ENCODE results near the gene PRUNE2.
A peak's percentile ranks its signal among the peaks of the same experiment; 100 is the strongest.
"Not testable (repeated sequence)": the region's sequence is repeated elsewhere in the genome, so short reads cannot be mapped to it uniquely, and the experiment has no call there.

Gene PRUNE2

DNA sequence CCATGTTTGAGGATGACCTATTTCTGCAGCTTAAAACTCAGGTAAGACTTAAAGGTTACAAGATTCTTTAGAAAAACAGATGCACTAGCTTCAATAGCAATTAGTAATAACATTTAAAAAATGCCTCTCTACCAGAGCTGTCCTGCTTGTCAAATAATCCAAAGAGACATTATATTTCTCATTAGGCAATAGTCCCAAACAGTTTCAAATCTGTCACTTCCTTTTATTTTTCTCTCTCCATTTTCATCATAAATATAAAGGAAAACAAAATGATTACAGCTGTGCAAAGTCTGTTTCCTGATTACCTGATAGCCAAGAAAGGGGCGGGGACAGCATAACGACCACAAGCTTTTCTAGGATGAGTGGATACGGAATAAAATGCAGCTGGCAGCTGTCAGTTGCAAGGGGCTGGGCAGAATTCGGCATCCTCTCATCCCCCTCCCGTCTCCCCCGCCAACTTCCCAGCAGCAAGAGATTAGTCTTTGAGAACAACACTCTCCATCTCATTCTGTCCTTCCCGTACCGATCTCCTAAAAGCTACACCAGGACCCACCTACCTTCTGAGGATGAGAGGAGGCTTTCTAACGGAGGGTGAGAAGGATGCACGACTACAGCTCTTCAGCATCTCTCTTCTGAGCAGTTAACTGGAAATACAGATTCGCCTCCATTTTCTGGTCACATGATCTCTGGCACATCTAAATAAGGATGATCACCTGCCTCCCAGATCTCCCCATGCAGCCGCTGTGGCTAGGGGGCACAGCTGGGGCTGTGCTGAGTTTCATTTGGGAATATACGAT, 214.2 kb downstream of the PRUNE2 start:
- no peak for DNase-seq

DNA sequence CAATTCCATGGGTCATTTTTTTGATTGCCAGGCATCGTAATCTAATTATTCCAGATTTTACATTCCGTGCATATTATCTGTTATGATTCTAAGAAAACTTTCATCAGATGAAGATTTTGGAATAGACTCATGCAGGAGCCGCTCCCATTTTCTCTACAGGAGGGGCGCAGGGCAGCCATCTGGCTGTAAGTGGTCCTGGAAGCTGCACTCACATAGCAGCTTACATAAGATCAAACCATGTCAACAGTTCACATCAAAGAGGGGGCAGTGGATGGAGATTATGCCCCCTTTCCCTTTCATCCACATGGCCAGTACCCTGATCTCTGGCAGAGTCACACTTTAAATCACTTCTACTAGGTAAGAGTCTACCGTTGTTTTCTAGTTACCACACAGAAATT, 214.9 kb downstream of the PRUNE2 start:
- DNase-seq = no peak

GRCh38 chr9:76690246-76690972, 215.5 kb downstream of the PRUNE2 start:
- no peak for DNase-seq

GRCh38 chr9:76688471-76689238, 217.3 kb downstream of the PRUNE2 start:
- peak; percentile 29 for DNase-seq

DNA sequence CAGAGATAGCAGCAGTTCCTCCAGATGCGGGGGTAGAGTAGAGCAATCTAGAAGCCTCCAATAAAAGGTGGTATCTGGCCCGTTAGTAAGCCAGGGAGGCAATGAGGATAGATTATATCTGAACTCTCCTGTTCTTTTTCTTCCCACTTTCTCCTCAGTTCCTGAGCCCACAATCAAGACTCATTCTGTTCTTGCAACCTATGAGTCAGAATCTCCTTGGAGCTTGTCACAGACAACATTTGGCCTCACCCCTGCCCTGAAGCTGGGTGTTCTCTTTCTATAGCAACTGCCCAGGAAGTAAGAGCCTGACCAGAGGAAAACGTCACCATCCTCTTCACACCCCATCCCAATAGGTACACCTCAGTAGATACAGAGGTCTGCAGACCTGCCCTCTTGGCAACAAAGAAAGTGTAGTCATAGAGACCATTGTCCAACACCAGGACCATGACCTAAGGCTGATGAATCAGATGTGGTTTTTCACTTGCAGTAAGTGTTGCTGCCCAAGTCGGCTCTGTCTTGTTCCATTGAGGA, 218.0 kb downstream of the PRUNE2 start:
- DNase-seq = no peak

DNA sequence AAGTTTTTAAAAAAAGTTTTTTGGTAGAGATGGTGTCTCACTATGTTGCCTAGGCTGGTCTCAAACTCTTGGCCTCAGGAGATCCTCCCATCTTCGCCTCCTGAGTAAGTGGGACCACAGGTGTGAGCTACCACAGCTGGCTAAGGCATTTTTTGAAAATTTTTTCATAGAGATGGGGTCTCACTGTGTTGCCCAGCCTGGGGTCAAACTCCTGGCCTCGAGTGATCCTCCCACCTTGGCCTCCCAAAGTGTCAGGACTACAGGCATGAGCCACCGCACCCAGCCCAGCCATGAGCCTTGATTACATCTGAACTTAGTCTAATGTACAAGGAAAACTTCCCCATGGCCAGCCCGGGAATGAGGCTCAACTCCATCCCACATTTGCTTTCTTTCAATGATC, 219.2 kb downstream of the PRUNE2 start:
- DNase-seq = no peak

GRCh38 chr9:76684213-76684612, 221.7 kb downstream of the PRUNE2 start:
- no peak for DNase-seq

- no peak for DNase-seq
Measured at GRCh38 chr9:76681556-76681955, 224.4 kb downstream of the PRUNE2 start.

DNA sequence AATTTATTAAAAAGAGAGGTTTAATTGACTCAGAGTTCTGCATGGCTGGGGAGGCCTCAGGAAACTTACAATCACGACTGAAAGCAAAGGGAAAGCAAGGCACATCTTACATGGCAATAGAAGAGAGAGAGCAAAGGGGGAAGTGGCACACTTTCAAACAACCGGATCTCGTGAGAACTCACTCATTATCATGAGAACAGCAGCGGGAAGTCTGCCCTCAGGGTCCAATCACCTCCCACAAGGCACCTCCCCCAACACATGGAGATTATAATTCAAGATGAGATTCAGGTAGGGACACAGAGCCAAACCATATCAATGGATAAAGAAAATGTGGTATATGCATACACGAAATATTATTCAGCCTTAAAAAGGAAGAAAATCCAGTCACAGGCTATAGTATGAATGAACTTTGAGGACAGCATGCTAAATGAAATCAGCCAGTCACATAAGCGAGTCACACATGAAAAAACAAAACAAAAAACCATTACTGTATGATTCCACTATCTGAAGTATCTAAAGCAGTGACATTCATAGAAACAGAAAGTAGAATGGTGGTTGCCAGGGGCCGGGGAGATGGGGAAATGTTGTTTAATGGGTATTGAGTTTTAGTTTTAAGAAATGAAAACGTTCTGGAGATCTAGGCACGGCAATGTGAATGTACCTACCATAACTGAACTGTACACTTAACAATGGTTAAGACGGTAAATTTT, 225.0 kb downstream of the PRUNE2 start:
- no peak for DNase-seq

DNA sequence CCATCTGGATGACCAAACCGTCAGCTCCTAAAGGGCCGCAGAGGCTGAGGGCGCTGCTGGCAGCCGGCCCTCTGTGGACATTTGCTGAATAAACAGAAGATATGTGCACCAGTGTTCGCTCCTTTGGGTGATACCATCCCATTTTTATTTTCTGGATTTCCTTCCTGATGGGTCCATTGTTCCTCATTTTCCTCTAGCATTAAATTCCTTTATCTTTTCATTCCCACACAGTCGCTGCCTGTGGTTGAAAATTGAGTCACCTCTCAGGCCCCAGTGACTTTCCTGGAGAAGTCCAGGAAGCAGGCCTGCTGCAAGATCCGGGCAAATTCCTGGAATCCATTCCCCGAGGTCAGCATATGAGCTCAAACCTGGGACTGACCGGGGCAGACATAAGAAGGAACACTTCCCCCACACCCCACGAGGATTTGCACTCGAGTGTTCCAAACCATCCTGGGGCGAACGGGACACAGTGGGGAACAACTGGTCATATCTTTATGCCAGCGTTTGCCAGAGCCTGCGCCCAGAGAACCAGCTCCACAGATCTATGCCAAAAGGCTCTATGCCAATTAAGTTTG, 228.3 kb downstream of the PRUNE2 start:
- DNase-seq = no peak

DNA sequence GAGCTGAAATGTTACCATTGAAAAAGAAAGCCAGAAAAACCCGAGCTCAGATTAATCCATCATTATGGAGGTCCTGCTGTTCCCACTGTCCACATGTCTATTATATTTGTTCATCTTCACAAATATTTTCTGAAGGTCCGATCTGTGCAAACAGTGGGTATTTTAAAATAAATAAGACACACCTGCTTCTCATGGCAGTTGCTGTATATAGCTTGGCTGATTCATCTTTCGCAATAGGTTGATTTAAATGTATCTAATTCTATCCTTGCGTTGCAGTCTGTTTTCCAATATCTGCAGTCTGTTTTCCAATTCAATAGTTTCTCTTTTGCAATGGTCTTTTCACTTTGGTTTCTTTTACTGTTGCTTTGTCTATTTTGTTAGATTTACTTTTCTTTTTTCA, 229.1 kb downstream of the PRUNE2 start:
- DNase-seq = no peak

DNA sequence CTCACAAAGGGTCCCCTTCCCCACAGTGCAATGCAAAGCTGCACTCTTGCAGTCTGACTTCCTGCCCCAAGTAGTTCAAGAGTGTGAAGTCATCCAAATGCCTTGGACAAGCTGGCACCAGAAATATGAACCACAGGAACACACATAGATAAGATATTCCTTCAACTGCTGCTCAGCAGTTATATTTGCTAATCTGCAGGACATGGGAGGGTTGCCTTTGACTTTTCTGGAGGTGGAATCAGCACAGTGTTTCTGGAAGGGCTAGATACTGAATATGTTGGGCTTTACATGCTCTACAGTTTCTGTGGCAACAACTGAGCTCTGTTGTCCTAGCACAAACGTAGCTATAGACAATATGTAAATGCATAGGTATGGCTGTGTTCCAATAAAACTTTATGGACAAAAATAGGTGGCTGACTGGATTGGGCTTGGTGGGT, 238.4 kb downstream of the PRUNE2 start:
- DNase-seq = no peak

DNA sequence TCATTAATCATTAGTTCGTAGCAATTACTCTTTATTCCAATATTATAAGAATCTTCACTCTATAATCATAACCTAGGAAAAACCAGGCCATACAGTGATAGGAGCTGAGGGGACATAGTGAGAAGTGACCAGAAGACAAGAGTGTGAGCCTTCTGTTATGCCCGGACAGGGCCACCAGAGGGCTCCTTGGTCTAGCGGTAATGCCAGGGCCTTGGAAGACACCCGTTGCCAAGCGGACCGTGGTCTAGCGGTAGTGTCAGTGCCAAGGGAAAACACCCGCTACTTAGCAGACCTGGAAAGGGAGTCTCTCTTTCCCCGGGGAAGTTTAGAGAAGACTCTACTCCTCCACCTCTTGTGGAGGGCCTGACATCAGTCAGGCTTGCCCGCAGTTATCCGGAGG, 239.9 kb downstream of the PRUNE2 start:
- not testable (repeated sequence) for DNase-seq

DNA sequence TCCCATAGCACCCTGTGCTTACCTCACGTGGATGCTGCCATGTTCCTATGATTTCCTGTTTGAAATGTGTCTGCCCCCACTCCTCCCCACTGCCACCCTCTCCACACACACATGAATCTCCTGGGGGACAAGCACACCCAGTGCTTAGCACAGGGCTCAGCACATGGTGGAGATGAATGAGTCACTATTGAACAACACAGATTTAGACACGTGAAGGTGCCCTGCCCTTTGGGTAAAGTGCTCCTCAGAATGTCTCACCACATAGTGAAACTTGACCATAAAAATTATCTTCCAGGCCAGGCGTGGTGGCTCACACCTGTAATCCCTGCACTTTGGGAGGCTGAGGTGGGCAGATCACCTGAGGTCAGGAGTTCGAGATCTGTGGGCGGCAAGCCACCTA, 240.5 kb downstream of the PRUNE2 start:
- DNase-seq = no peak

GRCh38 chr9:76664120-76664519, 241.8 kb downstream of the PRUNE2 start:
- no peak for DNase-seq

DNA sequence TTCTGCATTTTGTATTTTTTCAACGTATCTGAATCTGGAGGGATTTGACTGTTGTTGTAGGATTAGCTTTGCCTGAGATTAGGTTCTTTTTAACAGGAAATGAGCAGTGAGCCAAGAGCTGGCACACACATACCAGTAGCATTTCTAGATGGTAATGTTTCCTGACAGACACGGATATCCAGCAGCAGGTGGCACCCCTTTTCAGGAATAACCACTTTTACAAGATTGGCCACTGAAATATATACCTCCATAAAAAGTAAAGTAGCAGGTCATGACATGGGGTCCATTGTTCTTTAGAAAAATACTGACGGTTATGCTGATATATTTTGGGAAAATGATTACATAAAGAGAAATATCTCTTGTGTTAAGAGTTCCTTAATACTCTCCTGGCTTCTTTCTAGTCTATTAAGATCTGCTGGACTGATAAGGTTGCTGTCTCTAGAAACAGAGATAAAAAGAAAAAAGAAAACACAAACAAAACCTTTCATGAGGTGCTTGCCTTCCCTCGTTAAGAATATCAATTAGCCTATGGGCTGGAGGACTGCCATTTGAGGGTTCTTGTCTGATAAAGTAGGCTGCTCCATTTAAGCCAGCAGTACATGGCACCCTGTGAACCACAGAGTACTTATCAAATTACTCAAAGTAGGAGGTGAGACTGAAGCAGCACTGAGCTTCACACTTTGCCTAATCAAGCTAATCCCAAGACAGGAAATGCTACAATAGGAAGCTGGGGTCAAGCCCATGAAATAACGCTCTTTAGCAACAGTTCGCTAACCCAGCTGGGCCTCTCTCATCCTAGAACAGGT, 243.2 kb downstream of the PRUNE2 start:
- DNase-seq = peak; percentile 33

- DNase-seq = no peak
Measured at GRCh38 chr9:76658510-76659231, 247.2 kb downstream of the PRUNE2 start.

DNA sequence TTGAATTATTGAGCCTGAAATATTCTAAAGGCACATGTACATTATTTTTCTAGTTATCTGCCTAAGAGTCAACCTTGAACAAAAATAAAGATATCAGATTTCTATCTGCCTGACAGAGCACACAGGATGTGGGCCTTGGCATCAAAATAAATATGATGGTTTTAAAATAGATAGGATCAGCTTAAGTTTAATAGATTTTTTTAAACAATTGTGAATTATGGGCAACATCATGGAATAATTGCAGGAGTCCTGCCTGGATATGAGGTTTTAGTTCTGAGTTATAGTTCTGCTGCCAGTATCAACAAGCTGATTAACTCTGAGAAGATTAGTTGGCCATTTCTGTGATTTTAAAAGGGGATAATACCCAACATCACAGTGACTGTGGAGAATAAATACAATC, 248.6 kb downstream of the PRUNE2 start:
- no peak for DNase-seq

DNA sequence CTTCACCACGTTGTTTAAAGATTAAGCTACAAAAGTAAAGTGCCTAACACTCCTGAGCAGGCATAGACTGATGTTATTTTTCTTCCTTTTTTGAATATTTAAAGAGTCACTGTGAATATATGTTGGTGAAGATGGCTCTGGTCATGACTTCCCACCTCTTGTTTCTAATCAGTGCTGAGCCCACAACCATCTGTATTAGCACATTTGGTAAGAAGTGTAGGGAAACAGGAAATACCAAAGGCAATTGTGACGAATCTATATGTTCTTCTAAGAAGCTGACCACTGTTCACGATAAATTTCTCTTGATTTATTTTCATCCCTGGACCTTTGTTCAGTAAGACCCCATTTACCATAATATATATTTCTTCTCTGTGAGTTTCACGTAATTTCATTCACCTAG, 249.9 kb downstream of the PRUNE2 start:
- no peak for DNase-seq

- no peak for DNase-seq
Measured at GRCh38 chr9:76655121-76655541, 250.8 kb downstream of the PRUNE2 start.

DNA sequence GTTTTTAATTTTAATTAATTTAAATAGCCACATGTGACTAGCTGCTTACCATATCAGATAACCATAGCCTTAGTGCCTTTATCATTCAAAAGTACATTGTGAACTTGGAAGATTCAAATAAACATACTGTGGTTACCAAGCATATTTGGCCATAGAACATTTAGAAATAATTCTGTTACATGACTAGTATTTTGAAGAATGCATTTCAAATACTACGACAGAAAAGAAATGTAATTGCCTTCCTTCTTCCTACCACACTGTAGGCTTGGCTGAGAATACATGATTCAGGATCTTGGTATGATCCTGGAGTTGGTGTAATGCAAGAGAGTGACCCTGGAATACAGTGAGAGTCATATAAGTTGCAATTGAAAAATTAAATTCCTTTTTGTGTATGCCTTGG, 251.3 kb downstream of the PRUNE2 start:
- DNase-seq = no peak
